ENCODE data around the gene FOXE3.

GRCh38 chr1:47436304-47436978, 20.4 kb downstream of the FOXE3 start:
- no peak for TF ChIP-seq POLR2A (IDR thresholded peaks at IDR 0.05; ENCODE audit: control extremely low read depth in 1 of 2, low read depth in 2 of 2, low read length in 2 of 2)
- TF ChIP-seq CTCF (IDR thresholded peaks at IDR 0.05; ENCODE audit: control extremely low read depth in 1 of 3, insufficient read depth in 1 of 3, low read depth in 1 of 3, low read length in 3 of 3), result peak in 2 of 3 experiments; percentile 93 to 99; a peak in 3 of 4 replicates
- no peak for TF ChIP-seq RNF2 (IDR thresholded peaks at IDR 0.05; ENCODE audit: borderline replicate concordance, low read depth, low read length, missing control alignments, poor library complexity, severe bottlenecking)
- TF ChIP-seq GABPA (IDR thresholded peaks at IDR 0.05; ENCODE audit: borderline replicate concordance, insufficient read depth, low read length), result peak; percentile 59; the same call in 1 of the 2 replicates

Data from H1 (cell line).